Measurements from ENCODE around the gene RALBP1.

RALBP1 gene

DNA sequence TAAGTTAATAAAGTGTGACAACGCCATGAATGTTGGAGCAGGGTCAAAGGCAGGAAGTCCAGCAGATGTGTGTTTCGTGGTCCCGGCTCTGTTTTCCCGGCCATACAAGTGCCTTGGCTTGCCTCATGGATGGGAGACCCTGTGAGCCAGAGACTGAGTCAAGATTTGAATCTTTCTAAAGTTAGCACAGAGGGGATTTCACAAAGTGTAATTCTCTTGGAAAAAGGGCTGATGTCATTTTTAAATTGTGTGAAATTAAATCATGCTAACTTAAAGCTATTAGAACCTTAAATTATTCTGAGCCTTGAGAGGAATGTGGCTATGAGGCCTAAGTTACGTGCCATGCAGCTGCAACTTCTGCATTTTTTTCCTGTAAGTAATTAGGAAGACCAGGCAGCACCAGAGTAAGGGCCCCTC, 38.3 kb upstream of the RALBP1 start:
- H3K4me3 ChIP-seq (ENCODE audit: low read depth, low read length) = no peak overlapping the region
- TF ChIP-seq POLR2A (IDR thresholded peaks at IDR 0.05; ENCODE audit: extremely low read depth, insufficient read length) (no peak), CTCF (IDR thresholded peaks at IDR 0.05; ENCODE audit: low read depth, low read length) (no peak), MYC (IDR thresholded peaks at IDR 0.05; ENCODE audit: low read depth, low read length) (no peak)
- TF ChIP-seq, protein P1, sequence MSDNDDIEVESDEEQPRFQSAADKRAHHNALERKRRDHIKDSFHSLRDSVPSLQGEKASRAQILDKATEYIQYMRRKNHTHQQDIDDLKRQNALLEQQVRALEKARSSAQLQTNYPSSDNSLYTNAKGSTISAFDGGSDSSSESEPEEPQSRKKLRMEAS (IDR thresholded peaks at IDR 0.05; ENCODE audit: low read depth, low read length) = no peak
- DNase-seq (ENCODE audit: low read depth) = peak; percentile 6

- no peak for DNase-seq (ENCODE audit: low read depth)
- no peak overlapping the region for H3K4me3 ChIP-seq (ENCODE audit: low read depth, low read length)
- no peak for TF ChIP-seq CTCF (IDR thresholded peaks at IDR 0.05; ENCODE audit: low read depth, low read length)
- TF ChIP-seq, protein P1 (IDR thresholded peaks at IDR 0.05; ENCODE audit: low read depth, low read length) = no peak
- TF ChIP-seq POLR2A (IDR thresholded peaks at IDR 0.05; ENCODE audit: extremely low read depth, insufficient read length) = no peak
- no peak for TF ChIP-seq MYC (IDR thresholded peaks at IDR 0.05; ENCODE audit: low read depth, low read length)
These were observed 37.6 kb upstream of the RALBP1 start for GRCh38 chr18:9437672-9438071.

GRCh38 chr18:9441061-9441460, 34.3 kb upstream of the RALBP1 start:
- no peak for DNase-seq (ENCODE audit: low read depth)

DNA sequence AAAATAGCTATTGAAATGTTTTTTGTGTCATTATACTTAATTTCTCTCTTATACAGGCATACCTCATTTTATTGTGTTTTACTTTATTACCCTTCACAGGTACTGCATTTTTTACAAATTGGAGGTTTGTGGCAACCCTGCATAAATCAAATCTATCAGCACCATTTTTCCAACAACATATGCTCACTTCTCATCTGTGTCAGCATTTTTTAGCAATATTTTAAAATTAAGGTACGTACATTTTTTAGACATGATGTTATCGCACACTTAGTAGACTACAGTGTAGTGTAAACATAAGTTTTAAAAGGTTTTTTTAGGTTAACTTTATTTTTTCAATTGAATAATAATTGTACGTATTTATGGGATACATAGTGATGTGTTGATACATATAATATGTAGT, 30.8 kb upstream of the RALBP1 start:
- no peak for DNase-seq (ENCODE audit: low read depth)

More at GRCh38 chr18:9441061-9441460, 34.3 kb upstream of the RALBP1 start:
- no peak overlapping the region for H3K4me3 ChIP-seq (ENCODE audit: low read depth, low read length)
- no peak for TF ChIP-seq MYC (IDR thresholded peaks at IDR 0.05; ENCODE audit: low read depth, low read length)
- no peak for TF ChIP-seq CTCF (IDR thresholded peaks at IDR 0.05; ENCODE audit: low read depth, low read length)
- TF ChIP-seq, protein P1 (IDR thresholded peaks at IDR 0.05; ENCODE audit: low read depth, low read length) = no peak
- TF ChIP-seq POLR2A (IDR thresholded peaks at IDR 0.05; ENCODE audit: extremely low read depth, insufficient read length) = no peak

GRCh38 chr18:9446839-9447238, 28.5 kb upstream of the RALBP1 start:
- H3K4me3 ChIP-seq (ENCODE audit: low read depth, low read length) = no peak overlapping the region
- TF ChIP-seq CTCF (IDR thresholded peaks at IDR 0.05; ENCODE audit: low read depth, low read length) (no peak), MYC (IDR thresholded peaks at IDR 0.05; ENCODE audit: low read depth, low read length) (no peak), POLR2A (IDR thresholded peaks at IDR 0.05; ENCODE audit: extremely low read depth, insufficient read length) (no peak)
- TF ChIP-seq, protein P1 (IDR thresholded peaks at IDR 0.05; ENCODE audit: low read depth, low read length) = no peak
- no peak for DNase-seq (ENCODE audit: low read depth)

More for the DNA sequence above, 30.8 kb upstream of the RALBP1 start:
- H3K4me3 ChIP-seq (ENCODE audit: low read depth, low read length) = no peak overlapping the region
- TF ChIP-seq, protein P1 (IDR thresholded peaks at IDR 0.05; ENCODE audit: low read depth, low read length) = no peak
- TF ChIP-seq CTCF (IDR thresholded peaks at IDR 0.05; ENCODE audit: low read depth, low read length) (no peak), POLR2A (IDR thresholded peaks at IDR 0.05; ENCODE audit: extremely low read depth, insufficient read length) (no peak), MYC (IDR thresholded peaks at IDR 0.05; ENCODE audit: low read depth, low read length) (no peak)
